CD1c-positive myeloid dendritic cell (primary cell): ENCODE results near the gene PYGL.
A peak's percentile ranks its signal among the peaks of the same experiment; 100 is the strongest.
"Not testable (repeated sequence)": the region's sequence is repeated elsewhere in the genome, so short reads cannot be mapped to it uniquely, and the experiment has no call there.

Experiments
- DNase-seq: peaks from one replicate; pipeline ENCODE4 v3.0.0-alpha.2; 2016; ENCODE audit errors: extremely low spot score

Gene PYGL

GRCh38 chr14:50928002-50928635 is 16.2 kb downstream of the PYGL start:
- DNase-seq: peak; percentile 89

- DNase-seq: peak; percentile 68
Observed at GRCh38 chr14:50926851-50927386, 17.4 kb downstream of the PYGL start.

GRCh38 chr14:50924843-50925242 is 19.4 kb downstream of the PYGL start:
- DNase-seq: no peak

GRCh38 chr14:50924236-50924635 is 20.0 kb downstream of the PYGL start:
- DNase-seq: no peak

GRCh38 chr14:50922803-50923202 is 21.5 kb downstream of the PYGL start:
- no peak for DNase-seq

- DNase-seq: no peak
Observed at GRCh38 chr14:50920482-50921230, 23.6 kb downstream of the PYGL start.

- not testable (repeated sequence) for DNase-seq
Observed at GRCh38 chr14:50919524-50919923, 24.8 kb downstream of the PYGL start.

- DNase-seq: no peak
Observed at GRCh38 chr14:50917449-50917848, 26.8 kb downstream of the PYGL start.

- no peak for DNase-seq
Observed at GRCh38 chr14:50910495-50911420, 33.5 kb downstream of the PYGL start.

- no peak for DNase-seq
Observed at GRCh38 chr14:50906326-50907065, 37.8 kb downstream of the PYGL start.

GRCh38 chr14:50904719-50905118 is 39.6 kb downstream of the PYGL start:
- no peak for DNase-seq

GRCh38 chr14:50901361-50901760 is 42.9 kb downstream of the PYGL start:
- DNase-seq: no peak

- no peak for DNase-seq
Observed at GRCh38 chr14:50897658-50898175, 46.6 kb downstream of the PYGL start.

- DNase-seq: not testable (repeated sequence)
Observed at GRCh38 chr14:50897005-50897404, 47.3 kb downstream of the PYGL start.

- not testable (repeated sequence) for DNase-seq
Observed at GRCh38 chr14:50896421-50896820, 47.9 kb downstream of the PYGL start.

GRCh38 chr14:50892255-50892654 is 52.0 kb downstream of the PYGL start:
- no peak for DNase-seq

- no peak for DNase-seq
Observed at GRCh38 chr14:50887476-50887875, 56.8 kb downstream of the PYGL start.

GRCh38 chr14:50883827-50884197 is 60.5 kb downstream of the PYGL start:
- DNase-seq: no peak

GRCh38 chr14:50882932-50883826 is 61.1 kb downstream of the PYGL start:
- no peak for DNase-seq
